Testis (tissue), 2 donors: ENCODE measurements around the gene SLC41A3.

Experiments used
- POLR2A ChIP-seq: fragments of 450-650 bp; IDR thresholded peaks from one replicate; pipeline ENCODE4 v1.6.1; 2017; ENCODE audit warnings: antibody characterized with exemption, mild to moderate bottlenecking, moderate library complexity
- TF ChIP-seq, protein P1 (sequence below), 3 experiments: fragments of 450-650 bp in 2 of 3; fragments of 200-600 bp in 1 of 3; sonication (generic) in 1 of 3; IDR thresholded peaks; one replicate each; pipeline ENCODE4 v1.5.1; 2016 to 2019; ENCODE audit warnings: antibody characterized with exemption in 3 of 3, mild to moderate bottlenecking in 2 of 3, moderate library complexity in 1 of 3

DNA sequence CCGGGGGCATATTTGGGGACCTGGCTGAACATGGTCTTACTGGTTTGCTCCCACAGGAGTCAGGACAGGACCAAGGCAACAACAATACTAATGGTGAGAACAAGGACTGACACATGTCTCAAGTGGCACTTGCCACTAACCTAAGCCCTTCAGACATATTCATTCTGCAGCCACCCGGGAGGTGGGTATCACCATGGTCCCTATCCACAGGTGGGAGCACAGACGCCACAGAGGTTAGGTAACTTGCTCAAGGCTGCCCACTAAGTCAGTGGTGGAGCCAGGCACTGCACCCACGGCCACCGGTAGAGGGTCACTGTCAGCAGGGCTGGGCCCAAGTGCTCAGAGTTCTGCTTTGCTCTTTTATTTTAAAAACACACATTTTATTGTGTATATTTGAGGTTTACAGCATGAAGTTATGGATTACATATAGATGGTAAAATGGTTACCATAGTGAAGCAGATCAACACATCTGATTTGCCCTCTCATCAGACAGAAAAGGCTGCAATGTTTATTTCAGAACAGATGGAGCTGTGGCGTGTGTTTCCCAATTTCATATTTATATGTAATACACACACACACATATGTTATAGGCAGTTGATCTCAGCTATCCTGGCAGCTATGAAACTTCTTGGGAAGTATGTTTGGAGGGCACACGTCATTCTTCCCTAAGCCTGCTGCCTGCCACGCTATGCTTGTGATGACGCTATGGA, 30.0 kb upstream of the SLC41A3 start:
- TF ChIP-seq, protein P1, sequence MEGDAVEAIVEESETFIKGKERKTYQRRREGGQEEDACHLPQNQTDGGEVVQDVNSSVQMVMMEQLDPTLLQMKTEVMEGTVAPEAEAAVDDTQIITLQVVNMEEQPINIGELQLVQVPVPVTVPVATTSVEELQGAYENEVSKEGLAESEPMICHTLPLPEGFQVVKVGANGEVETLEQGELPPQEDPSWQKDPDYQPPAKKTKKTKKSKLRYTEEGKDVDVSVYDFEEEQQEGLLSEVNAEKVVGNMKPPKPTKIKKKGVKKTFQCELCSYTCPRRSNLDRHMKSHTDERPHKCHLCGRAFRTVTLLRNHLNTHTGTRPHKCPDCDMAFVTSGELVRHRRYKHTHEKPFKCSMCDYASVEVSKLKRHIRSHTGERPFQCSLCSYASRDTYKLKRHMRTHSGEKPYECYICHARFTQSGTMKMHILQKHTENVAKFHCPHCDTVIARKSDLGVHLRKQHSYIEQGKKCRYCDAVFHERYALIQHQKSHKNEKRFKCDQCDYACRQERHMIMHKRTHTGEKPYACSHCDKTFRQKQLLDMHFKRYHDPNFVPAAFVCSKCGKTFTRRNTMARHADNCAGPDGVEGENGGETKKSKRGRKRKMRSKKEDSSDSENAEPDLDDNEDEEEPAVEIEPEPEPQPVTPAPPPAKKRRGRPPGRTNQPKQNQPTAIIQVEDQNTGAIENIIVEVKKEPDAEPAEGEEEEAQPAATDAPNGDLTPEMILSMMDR (IDR thresholded peaks at IDR 0.05): peak in 1 of 3 experiments; percentile 39
- TF ChIP-seq POLR2A: no peak
